ENCODE data around the gene BCL2L13. TPM values are rescaled to one million over a fixed set of nuclear protein-coding genes. Genes with fewer than 3 reads are reported as not detected.
A peak's percentile ranks its signal among the peaks of the same experiment; 100 is the strongest.

BCL2L13 gene
- total RNA-seq, 6 donors from 2014 or later, result 40.4 to 67.1 (median 45.7) TPM

GRCh38 chr22:17706947-17707346 lies 68.4 kb downstream of the BCL2L13 start:
- Histone ChIP-seq H3K9me3 (no peaks in the 10 kb centered on the region), H3K4me3 (peak overlapping the region in 3 of 4 donors; percentile 11 to 24 (median 24)), H3K36me3 (peaks cover 0 to 47% (median 6%) of the 10 kb centered on the region in 4 donors), H3K27me3 (no peaks in the 10 kb centered on the region), H3K27ac (peak overlapping the region; percentile 54 to 73 (median 64)), H3K4me1 (peaks cover 5 to 19% (median 13%) of the 10 kb centered on the region in 4 donors)
- DNase-seq (no peak), ATAC-seq (ENCODE audit: low FRiP score in 2 of 2) (peak in 1 of 2 donors; percentile 46)
- WGBS, 2 donors, result 100% methylated on average over 1 of the region's 1 CpG
- TF ChIP-seq POLR2AphosphoS5 (IDR thresholded peaks at IDR 0.05) (no peak), EP300 (IDR thresholded peaks at IDR 0.05) (no peak), POLR2A (IDR thresholded peaks at IDR 0.05) (no peak), CTCF (IDR thresholded peaks at IDR 0.05) (no peak)

DNA sequence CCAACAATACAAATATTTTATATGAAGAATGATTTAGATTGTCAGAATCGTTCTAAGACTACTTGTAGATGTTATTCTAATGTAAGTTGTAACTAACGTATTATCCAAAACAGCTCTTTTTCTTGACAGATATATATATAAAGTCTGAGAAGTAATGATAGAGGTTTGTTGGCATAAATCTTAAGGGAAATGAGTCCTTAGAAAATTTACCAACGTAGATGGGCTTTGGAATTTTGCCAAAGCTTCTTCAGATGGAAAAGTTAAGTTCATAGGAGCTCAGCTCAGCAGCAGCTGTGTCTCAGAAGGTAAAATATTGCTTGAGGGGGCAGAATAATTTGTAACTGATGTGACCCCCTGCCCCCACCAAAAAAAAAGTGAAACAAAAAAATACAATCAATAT lies 69.0 kb downstream of the BCL2L13 start:
- WGBS, 2 donors, result 62 to 69% methylated on average over 3 of the region's 3 CpGs
- ATAC-seq (ENCODE audit: low FRiP score in 2 of 2), result no peak
- no peak for TF ChIP-seq POLR2AphosphoS5 (IDR thresholded peaks at IDR 0.05)
- no peak for TF ChIP-seq CTCF (IDR thresholded peaks at IDR 0.05)
- no peak for TF ChIP-seq EP300 (IDR thresholded peaks at IDR 0.05)
- no peak for TF ChIP-seq POLR2A (IDR thresholded peaks at IDR 0.05)
- Histone ChIP-seq H3K27me3 (no peaks in the 10 kb centered on the region), H3K9me3 (no peaks in the 10 kb centered on the region), H3K4me3 (no peak overlapping the region), H3K27ac (peak overlapping the region in 1 of 4 donors; percentile 69), H3K4me1 (peaks cover 5 to 19% (median 13%) of the 10 kb centered on the region in 4 donors), H3K36me3 (peaks cover 0 to 42% (median 5%) of the 10 kb centered on the region in 4 donors)
- DNase-seq, result no peak

- DNase-seq, result no peak
- peaks cover 0 to 27% (median 0%) of the 10 kb centered on the region in 4 donors for H3K36me3 ChIP-seq
- H3K4me1 ChIP-seq, result peaks cover 5 to 19% (median 13%) of the 10 kb centered on the region in 4 donors
- TF ChIP-seq POLR2AphosphoS5 (IDR thresholded peaks at IDR 0.05) (no peak), EP300 (IDR thresholded peaks at IDR 0.05) (no peak), POLR2A (IDR thresholded peaks at IDR 0.05) (no peak), CTCF (IDR thresholded peaks at IDR 0.05) (no peak)
- H3K27me3 ChIP-seq, result no peaks in the 10 kb centered on the region
- no peak for ATAC-seq (ENCODE audit: low FRiP score in 2 of 2)
- no peak overlapping the region for H3K4me3 ChIP-seq
- WGBS, 2 donors, result 94 to 98% methylated on average over 5 of the region's 5 CpGs
- no peaks in the 10 kb centered on the region for H3K9me3 ChIP-seq
- H3K27ac ChIP-seq, result no peak overlapping the region
These were observed 71.5 kb downstream of the BCL2L13 start for GRCh38 chr22:17710023-17710422.

DNA sequence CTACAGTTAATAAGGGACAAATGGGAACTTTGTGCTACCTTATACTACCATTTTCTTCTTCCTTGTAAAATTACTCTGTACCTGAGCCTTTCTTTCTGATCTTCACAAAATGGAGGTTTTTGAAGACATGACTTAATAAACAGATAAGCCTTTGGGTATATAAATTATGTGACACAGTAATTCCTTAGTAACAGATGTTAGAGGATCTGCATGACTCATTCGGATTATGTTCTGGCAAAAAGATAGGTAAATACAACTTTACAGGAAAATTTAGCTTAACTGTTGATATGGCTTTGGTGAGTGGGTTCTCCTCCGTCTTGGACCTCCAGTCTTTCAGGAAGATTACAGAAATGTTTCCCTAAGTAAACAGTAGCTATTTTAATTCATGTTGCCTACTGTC lies 73.9 kb downstream of the BCL2L13 start:
- no peak for DNase-seq
- no peaks in the 10 kb centered on the region for H3K27me3 ChIP-seq
- WGBS, 2 donors, result 89 to 91% methylated on average over 2 of the region's 2 CpGs
- TF ChIP-seq EP300 (IDR thresholded peaks at IDR 0.05), result no peak
- TF ChIP-seq CTCF (IDR thresholded peaks at IDR 0.05), result no peak
- no peak for TF ChIP-seq POLR2AphosphoS5 (IDR thresholded peaks at IDR 0.05)
- no peak for TF ChIP-seq POLR2A (IDR thresholded peaks at IDR 0.05)
- no peak overlapping the region for H3K4me3 ChIP-seq
- peaks cover 0 to 23% (median 0%) of the 10 kb centered on the region in 4 donors for H3K36me3 ChIP-seq
- no peaks in the 10 kb centered on the region for H3K9me3 ChIP-seq
- no peak for ATAC-seq (ENCODE audit: low FRiP score in 2 of 2)
- H3K4me1 ChIP-seq, result peaks cover 0 to 4% (median 2%) of the 10 kb centered on the region in 4 donors
- no peak overlapping the region for H3K27ac ChIP-seq

GRCh38 chr22:17716529-17716928 lies 78.0 kb downstream of the BCL2L13 start:
- no peaks in the 10 kb centered on the region for H3K9me3 ChIP-seq
- H3K4me3 ChIP-seq, result no peak overlapping the region
- no peak for DNase-seq
- no peak for ATAC-seq (ENCODE audit: low FRiP score in 2 of 2)
- no peaks in the 10 kb centered on the region for H3K27me3 ChIP-seq
- H3K27ac ChIP-seq, result no peak overlapping the region
- no peak for TF ChIP-seq POLR2A (IDR thresholded peaks at IDR 0.05)
- TF ChIP-seq CTCF (IDR thresholded peaks at IDR 0.05), result no peak
- no peak for TF ChIP-seq EP300 (IDR thresholded peaks at IDR 0.05)
- no peak for TF ChIP-seq POLR2AphosphoS5 (IDR thresholded peaks at IDR 0.05)
- H3K36me3 ChIP-seq, result peaks cover 0 to 8% (median 0%) of the 10 kb centered on the region in 4 donors
- H3K4me1 ChIP-seq, result no peaks in the 10 kb centered on the region
- WGBS, 2 donors, result 92 to 96% methylated on average over 3 of the region's 3 CpGs
